HG03039 (cell line): ENCODE data around the gene GNLY.

Source experiments
- ATAC-seq: cut with Tn5 transposase; IDR thresholded peaks from one replicate; pipeline ENCODE4 v1.9.1; 2021; ENCODE audit warnings: mild to moderate bottlenecking, moderate library complexity; ENCODE audit not compliant: unreplicated experiment

GNLY gene

DNA sequence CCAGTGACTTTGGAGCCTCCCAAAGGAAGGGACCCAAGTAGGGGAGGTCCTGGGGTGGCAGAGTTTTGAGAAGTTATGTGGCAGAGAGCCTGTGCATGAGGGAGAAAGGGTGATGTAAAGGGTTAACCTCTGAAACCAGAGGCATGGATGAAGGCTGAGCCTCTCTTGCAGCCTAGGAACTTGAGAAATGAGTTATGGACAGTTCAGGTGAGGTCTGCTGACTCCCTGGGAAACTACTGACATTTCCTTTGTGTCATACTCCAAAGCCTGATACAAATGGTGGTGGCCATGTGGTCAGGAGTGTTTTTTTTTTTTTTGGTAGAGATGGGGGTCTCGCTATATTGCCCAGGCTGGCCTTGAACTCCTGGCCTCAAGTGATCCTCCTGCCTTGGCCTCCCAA lies 12.4 kb upstream of the GNLY start:
- no peak for ATAC-seq

- no peak for ATAC-seq
Measured at GRCh38 chr2:85682378-85682777, 11.8 kb upstream of the GNLY start.

DNA sequence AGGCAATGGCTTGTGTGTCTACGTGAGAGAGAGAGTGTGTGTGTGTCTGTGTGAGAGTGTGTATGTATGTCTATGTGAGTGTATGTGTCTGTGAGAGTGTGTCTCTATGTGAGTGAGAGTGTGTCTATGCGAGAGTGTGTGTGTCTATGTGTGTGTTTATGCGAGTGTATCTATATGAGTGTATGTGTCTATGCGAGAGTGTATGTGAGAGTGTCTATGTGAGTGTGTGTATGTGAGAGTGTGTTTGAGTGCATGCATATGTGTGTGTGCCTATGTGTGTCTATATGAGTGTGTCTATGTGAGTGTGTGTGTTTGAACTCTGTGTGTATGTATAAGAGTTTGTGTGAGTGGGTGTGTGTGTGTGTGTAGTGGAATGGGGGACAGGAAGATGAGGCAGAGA lies 9.8 kb upstream of the GNLY start:
- no peak for ATAC-seq

DNA sequence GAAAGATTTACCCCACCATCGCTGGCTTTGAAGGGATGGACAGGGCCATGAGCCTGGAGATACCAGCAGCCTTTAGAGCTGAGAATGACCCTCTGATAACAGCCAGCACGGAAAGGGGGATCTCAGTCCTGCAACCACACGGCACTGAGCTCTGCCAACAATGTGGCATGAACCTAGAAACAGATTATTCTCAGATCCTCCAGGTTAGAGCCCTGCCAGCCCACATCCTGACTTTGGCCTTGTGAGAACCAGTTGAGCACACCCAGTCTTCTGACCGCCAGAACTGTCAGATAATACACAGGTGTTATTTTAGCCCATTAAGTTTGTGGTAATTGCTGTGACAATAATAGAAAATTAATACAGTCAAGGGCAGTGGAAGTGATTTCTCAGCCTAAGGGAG lies 9.4 kb upstream of the GNLY start:
- ATAC-seq: no peak

DNA sequence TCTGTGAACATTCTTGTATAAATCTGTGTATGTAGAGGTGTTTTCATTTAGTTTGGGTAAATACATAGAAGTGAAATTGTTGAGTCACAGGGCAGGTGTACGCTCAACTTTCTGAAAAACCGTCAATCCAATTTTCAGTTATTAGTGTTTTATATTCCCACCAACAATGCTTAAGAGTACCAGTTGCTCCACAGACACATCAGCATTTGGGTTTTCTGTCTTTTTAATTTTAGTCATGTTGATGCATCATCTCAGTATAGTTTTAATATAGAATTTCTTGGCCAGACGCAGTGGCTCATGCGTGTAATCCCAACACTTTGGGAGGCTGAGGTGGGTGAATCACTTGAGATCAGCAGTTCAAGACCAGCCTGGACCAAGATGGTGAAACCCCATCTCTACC lies 3.2 kb upstream of the GNLY start:
- ATAC-seq: no peak

DNA sequence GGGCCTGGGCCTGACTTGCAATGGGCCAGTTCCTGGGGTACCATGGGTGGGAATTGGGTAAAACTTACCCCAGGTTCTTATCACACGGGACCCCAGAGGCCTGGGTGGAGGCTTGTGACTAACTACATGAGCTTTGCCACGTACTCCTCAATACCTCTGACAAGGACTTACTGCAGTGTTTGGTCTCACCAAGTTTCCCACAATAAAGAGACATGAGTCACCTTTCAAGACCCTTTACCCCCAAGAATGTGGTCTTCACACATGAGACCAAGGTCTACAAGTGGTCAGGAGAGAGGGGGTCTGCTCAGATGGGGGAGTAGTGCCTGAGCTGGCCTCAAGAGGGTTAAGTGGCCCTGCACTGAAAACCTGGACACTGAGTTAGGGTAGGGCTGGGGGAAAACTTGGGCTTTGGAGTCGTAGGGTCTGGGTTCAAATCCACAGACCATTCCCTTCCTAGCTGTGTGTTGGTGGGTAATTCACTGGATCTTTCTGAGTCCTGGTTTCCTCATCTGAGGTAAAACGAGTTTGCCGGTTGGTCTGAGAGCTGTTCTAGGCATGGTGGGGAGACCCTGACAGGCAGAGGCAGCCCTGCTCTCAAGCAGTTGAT lies 2.0 kb upstream of the GNLY start:
- ATAC-seq: no peak

DNA sequence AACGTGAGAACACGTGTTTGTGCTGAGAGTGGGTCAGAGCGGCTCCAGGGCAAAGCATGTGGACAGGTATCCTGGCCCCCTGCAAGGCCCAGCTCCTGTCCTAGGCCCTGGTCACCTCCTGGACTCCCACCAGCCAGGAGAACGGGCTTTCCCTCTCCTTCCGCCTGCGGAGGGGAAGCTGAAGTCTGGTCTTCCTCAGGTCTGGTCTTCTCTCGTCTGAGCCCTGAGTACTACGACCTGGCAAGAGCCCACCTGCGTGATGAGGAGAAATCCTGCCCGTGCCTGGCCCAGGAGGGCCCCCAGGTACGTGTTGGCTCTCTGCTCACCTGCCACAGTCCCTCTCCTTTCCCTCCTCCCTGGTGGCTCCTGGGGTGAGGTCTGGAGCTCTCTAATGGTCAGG lies 963 bp downstream of the GNLY start:
- no peak for ATAC-seq

- no peak for ATAC-seq
Measured at GRCh38 chr2:85695691-85696668, 1.8 kb downstream of the GNLY start.

DNA sequence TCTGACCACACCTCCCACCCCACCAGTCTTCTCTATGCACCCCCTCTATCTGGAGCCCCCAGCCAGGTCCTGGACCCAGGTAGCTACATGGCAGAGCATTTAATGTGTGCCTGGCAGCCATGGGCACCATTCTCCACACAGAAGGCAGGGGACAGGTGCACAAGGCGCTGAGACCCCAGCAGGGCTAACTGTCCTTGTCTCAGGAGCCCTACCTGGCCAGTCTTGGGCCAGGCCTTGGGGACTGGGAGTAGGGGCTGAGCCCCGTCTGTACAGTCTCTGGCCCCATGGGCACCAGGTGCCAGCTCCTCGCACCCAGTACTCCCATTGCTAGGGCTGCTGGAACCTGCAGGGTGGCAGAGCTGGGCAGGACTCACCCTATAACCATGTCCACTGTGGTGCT lies 2.9 kb downstream of the GNLY start:
- no peak for ATAC-seq

GRCh38 chr2:85697716-85698115 lies 3.6 kb downstream of the GNLY start:
- no peak for ATAC-seq

- no peak for ATAC-seq
Measured at GRCh38 chr2:85698184-85698879, 4.2 kb downstream of the GNLY start.

DNA sequence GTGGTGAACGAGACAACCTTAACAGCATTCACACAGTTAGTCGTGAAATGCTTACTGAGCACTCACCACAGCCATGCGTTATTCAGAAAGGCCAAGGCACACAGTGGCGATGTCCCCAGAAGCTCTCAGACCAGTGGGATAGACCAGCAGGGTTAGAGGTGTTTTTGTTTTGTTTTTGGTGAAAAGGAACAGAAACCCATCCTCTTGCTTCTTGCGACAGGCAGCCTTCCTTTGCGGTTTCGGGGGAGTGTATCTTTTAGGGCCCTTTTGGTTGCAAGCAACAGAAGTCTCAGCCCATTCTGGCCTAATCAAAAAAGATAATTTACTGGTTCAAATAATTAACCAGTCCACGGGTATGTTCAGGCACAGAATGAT lies 4.7 kb downstream of the GNLY start:
- ATAC-seq: no peak

DNA sequence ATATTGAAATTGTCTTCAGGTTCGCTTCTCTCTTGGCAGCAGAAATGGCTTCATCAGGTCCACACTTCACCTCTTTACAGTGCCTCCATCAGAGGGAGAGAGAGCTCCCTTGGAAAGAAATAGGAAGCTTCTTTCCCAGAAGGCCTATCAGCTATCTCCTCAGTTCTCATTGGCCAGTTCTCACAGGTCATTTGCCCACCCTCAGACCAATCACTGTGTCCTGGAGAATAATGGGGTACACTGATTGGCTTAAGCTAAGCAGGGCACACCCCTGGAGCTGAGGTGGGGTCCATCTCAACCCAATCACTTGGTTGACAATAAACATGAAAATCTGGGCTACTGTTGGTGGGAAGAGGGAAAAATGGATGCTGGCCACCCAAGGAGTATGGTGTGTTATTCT lies 5.2 kb downstream of the GNLY start:
- ATAC-seq: no peak

- ATAC-seq: no peak
Measured at GRCh38 chr2:85702172-85702571, 8.0 kb downstream of the GNLY start.

- ATAC-seq: no peak
Measured at GRCh38 chr2:85702800-85703199, 8.6 kb downstream of the GNLY start.

GRCh38 chr2:85703329-85703728 lies 9.2 kb downstream of the GNLY start:
- ATAC-seq: no peak

DNA sequence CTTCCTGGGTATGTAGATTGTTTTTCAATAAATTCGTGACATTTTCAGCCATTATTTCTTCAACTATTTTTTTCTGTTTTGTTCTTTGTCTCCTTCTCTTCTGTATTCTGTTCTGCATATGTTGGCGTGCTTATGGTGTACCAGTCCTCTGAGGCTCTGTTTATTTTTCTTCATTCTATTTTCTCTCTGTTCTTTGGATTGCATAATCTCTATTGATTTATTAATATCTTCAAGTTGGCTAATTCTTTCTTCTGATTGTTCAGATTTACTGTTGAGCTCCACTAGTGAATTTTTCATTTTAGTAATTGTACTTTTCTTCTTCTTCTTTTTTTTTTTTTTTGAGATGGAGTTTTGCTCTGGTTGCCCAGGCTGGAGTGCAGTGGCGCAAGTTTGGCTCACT lies 9.9 kb downstream of the GNLY start:
- ATAC-seq: no peak

DNA sequence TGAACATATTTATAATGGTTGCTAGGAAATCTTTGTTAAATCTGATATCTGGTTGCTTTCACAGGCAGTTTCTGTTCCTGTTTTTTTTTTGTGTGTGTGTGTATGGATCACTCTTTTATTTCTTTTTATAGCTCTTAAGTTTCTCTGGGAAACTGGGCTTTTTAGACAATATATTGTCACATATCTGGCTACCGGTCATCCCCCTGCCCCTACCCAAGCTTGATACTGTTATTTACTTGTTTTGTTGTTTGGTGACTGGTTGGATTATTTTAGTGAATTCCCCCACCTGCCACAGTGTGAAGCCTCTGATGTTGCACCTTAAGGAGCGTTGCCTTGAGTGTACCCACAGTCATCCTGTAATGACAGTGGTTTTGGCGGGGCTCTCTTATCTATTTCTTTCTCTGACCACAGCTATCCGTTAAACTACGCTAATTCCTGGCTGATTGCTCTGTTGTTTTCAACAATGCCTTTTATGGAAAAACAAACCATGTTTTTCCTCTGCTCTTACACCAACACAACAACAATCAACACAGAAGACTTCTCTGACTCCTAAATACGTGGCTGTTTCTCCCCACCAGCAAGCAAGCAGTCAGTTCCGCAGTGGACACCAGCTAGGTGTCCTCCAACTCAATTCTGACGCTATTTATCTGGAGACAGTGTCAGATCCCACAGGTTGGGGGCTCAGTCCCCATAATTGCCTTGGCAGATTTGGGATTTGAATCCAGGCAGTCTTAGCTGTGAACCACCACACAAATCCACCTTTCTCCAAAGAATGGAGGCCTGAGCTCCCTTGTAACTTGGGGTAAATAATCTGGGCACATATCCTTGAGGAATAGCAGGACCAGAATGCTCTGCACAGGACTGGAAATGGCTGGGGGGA lies 10.9 kb downstream of the GNLY start:
- ATAC-seq: no peak

- ATAC-seq: no peak
Measured at GRCh38 chr2:85705680-85706039, 11.5 kb downstream of the GNLY start.

- ATAC-seq: no peak
Measured at GRCh38 chr2:85706063-85706462, 11.9 kb downstream of the GNLY start.
